ENCODE data around the gene A2ML1.
"Not testable (repeated sequence)": the region's sequence is repeated elsewhere in the genome, so short reads cannot be mapped to it uniquely, and the experiment has no call there.

Gene A2ML1

DNA sequence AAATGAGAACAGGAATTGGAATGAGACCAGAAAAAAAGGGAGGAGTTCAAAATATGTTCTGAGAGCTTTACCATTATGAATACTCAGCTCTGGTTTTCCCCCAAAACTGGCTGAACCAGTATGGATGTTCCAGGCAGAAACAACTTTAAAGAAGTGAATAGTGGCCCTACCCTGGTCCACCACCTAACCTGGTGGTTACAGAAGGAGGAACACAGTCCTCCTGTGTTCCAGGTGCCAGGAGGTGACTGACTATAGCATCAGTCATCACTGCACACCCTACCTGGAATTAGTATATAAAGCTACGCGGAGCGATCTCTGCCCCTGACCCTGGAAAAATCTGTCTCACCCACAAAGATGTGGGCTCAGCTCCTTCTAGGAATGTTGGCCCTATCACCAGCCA, at the start of gene A2ML1:
Gene A2ML1, plus strand, starts transcription at position 324 of the 400 bp plus-strand sequence. Its CDS starts 31 bp downstream, at position 355.
- Histone ChIP-seq H3K27me3 (ENCODE audit: low read depth, low read length) (no peaks in the 10 kb centered on the region), H3K9me3 (ENCODE audit: control insufficient read depth in 1 of 2, low read length in 2 of 2) (no peaks in the 10 kb centered on the region), H3K4me1 (ENCODE audit: control insufficient read depth in 1 of 2, insufficient read depth in 2 of 2, low read length in 2 of 2) (no peaks in the 10 kb centered on the region), H3K36me3 (ENCODE audit: control insufficient read depth in 1 of 2, insufficient read depth in 2 of 2, low read length in 2 of 2) (no peaks in the 10 kb centered on the region), H3K4me3 (ENCODE audit: low read depth in 1 of 2, low read length in 2 of 2) (no peak within 1 kb of the TSS), H3K27ac (ENCODE audit: low read length) (no peak within 1 kb of the TSS)

DNA sequence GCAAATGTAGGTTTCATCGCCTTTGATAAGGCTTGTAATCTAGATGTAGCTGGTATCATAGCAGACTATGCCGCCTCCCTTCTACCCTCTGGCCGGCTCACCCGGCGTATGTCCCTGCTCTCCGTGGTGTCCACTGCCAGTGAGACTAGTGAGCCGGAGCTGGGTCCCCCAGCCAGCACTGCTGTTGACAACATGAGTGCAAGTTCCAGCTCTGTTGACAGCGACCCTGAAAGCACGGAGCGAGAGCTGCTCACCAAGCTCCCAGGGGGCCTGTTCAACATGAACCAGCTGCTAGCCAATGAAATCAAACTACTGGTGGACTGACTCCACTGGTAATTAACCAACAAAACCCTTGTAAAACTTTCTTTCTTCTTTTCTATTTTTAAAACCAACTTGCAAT, 49.0 kb upstream of the A2ML1 start:
- Histone ChIP-seq H3K27me3 (ENCODE audit: low read depth, low read length) (no peaks in the 10 kb centered on the region), H3K36me3 (ENCODE audit: control insufficient read depth in 1 of 2, insufficient read depth in 2 of 2, low read length in 2 of 2) (peaks cover 0 to 8% of the 10 kb centered on the region in 2 donors), H3K27ac (ENCODE audit: low read length) (no peak overlapping the region), H3K9me3 (ENCODE audit: control insufficient read depth in 1 of 2, low read length in 2 of 2) (no peaks in the 10 kb centered on the region), H3K4me1 (ENCODE audit: control insufficient read depth in 1 of 2, insufficient read depth in 2 of 2, low read length in 2 of 2) (no peaks in the 10 kb centered on the region), H3K4me3 (ENCODE audit: low read depth in 1 of 2, low read length in 2 of 2) (no peak overlapping the region)

DNA sequence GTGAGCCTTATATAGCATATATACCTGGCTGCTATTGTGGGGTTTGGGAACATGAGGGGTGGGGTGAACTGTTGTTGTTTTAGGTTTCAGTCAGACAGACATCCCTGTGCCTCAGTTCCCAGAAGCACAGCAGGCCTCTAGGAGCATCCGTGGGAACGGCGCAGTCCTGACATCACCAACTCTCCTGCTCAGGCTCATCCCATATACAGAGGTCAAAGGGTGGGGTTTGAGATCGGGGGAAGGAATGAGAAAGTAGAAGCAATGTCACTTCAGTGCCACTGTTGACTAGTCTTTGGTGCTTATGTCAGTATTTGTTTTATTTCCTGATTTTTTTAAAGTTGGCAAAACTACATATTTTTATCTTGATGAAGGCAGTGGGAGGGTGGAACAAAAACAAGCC, 43.1 kb upstream of the A2ML1 start:
- Histone ChIP-seq H3K27ac (ENCODE audit: low read length) (no peak overlapping the region), H3K36me3 (ENCODE audit: control insufficient read depth in 1 of 2, insufficient read depth in 2 of 2, low read length in 2 of 2) (peaks cover 0 to 5% of the 10 kb centered on the region in 2 donors), H3K4me1 (ENCODE audit: control insufficient read depth in 1 of 2, insufficient read depth in 2 of 2, low read length in 2 of 2) (peaks cover 0 to 6% of the 10 kb centered on the region in 2 donors), H3K27me3 (ENCODE audit: low read depth, low read length) (no peaks in the 10 kb centered on the region), H3K4me3 (ENCODE audit: low read depth in 1 of 2, low read length in 2 of 2) (no peak overlapping the region), H3K9me3 (ENCODE audit: control insufficient read depth in 1 of 2, low read length in 2 of 2) (no peaks in the 10 kb centered on the region)

DNA sequence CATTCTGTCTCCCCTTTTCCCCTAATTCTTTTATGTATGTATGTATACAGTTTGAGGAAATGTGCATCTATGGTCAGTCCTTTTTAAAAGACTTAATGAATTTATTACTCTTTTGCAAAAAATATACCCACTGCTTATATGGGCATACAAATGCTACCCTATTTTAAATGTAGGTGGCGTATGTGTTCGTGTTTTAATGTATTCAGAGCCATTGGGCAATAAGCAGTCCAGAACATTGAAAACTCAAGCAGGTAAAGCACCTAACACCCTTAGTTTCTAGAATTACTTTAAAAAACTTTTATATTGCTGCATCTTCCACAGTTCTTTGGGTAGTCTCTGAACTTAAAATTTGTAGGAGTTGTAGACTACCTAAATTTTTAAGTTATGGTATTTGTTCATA, 42.6 kb upstream of the A2ML1 start:
- H3K36me3 ChIP-seq (ENCODE audit: control insufficient read depth in 1 of 2, insufficient read depth in 2 of 2, low read length in 2 of 2), result peaks cover 0 to 5% of the 10 kb centered on the region in 2 donors
- H3K27ac ChIP-seq (ENCODE audit: low read length), result no peak overlapping the region
- peaks cover 0 to 6% of the 10 kb centered on the region in 2 donors for H3K4me1 ChIP-seq (ENCODE audit: control insufficient read depth in 1 of 2, insufficient read depth in 2 of 2, low read length in 2 of 2)
- no peaks in the 10 kb centered on the region for H3K9me3 ChIP-seq (ENCODE audit: control insufficient read depth in 1 of 2, low read length in 2 of 2)
- no peak overlapping the region for H3K4me3 ChIP-seq (ENCODE audit: low read depth in 1 of 2, low read length in 2 of 2)
- no peaks in the 10 kb centered on the region for H3K27me3 ChIP-seq (ENCODE audit: low read depth, low read length)

DNA sequence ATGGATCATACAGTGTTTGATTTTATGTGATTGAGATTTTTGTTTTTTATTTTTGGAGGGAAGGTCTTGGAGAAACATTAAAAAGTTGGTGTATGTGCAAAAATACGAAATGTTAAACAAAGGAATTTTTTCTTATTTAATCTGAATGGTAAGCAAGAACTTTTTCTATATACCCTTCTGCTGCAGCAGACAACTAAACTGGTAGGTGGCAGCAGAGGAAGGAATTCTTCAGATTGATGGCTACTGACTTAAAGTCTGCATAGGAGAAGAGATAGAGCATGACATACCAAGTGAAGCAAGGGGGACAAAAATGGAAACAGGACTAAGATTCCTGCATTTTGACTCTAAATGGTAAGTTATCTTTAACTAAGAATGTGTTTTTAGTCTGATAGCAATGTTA, 42.0 kb upstream of the A2ML1 start:
- no peaks in the 10 kb centered on the region for H3K27me3 ChIP-seq (ENCODE audit: low read depth, low read length)
- peaks cover 0 to 5% of the 10 kb centered on the region in 2 donors for H3K36me3 ChIP-seq (ENCODE audit: control insufficient read depth in 1 of 2, insufficient read depth in 2 of 2, low read length in 2 of 2)
- H3K4me1 ChIP-seq (ENCODE audit: control insufficient read depth in 1 of 2, insufficient read depth in 2 of 2, low read length in 2 of 2), result peaks cover 0 to 6% of the 10 kb centered on the region in 2 donors
- H3K4me3 ChIP-seq (ENCODE audit: low read depth in 1 of 2, low read length in 2 of 2), result no peak overlapping the region
- no peak overlapping the region for H3K27ac ChIP-seq (ENCODE audit: low read length)
- no peaks in the 10 kb centered on the region for H3K9me3 ChIP-seq (ENCODE audit: control insufficient read depth in 1 of 2, low read length in 2 of 2)

DNA sequence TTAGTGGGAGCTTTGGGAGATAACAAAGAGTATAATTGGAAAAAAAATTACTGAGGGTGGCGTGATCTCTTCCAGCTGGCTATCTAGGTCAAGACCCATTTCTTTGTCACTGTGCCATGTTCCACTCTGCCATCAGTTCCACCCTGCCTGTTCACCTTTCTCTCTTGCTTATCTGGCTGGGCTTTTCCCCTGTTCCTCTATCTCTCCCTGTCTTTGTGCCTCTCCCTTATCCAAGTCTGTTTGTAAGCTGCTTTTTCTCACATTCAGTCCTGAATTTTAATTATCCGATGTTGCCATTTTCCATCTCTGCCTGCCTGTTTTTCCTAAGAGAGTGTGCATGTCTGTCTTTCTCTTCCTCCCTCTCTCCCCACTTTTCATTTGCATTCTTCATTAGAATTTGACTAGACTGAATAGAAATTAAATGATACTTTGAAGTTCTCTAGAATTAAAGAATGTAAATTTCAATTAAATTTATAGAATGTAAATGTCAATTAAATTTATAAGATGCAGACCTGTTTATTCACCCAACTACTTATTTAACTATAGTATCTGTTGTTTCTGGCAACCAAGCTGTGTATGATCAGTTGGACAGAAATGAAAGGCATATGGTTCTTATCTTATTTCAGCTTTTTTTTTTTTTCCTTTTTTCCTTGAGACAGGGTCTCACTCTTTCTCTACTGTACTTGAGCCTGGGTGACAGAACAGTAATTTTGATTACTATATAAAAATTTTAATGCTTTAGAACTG, 40.9 kb upstream of the A2ML1 start:
- H3K27me3 ChIP-seq (ENCODE audit: low read depth, low read length), result no peaks in the 10 kb centered on the region
- H3K4me1 ChIP-seq (ENCODE audit: control insufficient read depth in 1 of 2, insufficient read depth in 2 of 2, low read length in 2 of 2), result peaks cover 0 to 6% of the 10 kb centered on the region in 2 donors
- H3K36me3 ChIP-seq (ENCODE audit: control insufficient read depth in 1 of 2, insufficient read depth in 2 of 2, low read length in 2 of 2), result peaks cover 0 to 5% of the 10 kb centered on the region in 2 donors
- no peak overlapping the region for H3K27ac ChIP-seq (ENCODE audit: low read length)
- H3K4me3 ChIP-seq (ENCODE audit: low read depth in 1 of 2, low read length in 2 of 2), result no peak overlapping the region
- H3K9me3 ChIP-seq (ENCODE audit: control insufficient read depth in 1 of 2, low read length in 2 of 2), result no peaks in the 10 kb centered on the region

DNA sequence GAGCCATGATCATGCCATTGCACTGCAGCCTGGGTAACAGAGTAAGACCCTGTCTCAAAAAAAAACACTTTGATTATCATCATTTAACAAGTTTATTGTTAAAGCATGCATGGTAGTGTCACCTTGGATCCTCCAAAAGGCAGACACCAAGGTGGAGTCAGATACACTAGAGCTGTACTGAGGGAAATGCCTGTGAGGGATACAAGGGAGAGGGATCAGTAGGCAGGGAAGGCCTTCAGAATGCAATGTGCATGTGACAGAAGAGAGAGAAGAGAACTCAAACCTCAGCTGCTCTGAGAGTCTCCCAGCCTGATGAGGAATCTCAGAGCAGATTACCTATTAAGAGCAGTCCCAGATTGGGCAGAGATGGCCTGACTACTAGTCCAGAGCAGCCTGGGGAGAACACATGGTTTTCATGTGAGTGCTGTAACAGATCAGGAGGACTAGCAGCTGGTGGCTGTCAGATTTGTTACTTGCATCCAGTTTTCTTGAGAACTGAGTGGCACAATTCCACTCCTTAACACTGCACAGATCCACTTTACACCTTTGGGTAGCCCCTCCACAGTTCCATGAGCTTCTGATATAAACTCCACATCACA, 38.0 kb upstream of the A2ML1 start:
- Histone ChIP-seq H3K4me1 (ENCODE audit: control insufficient read depth in 1 of 2, insufficient read depth in 2 of 2, low read length in 2 of 2) (peaks cover 0 to 6% of the 10 kb centered on the region in 2 donors), H3K36me3 (ENCODE audit: control insufficient read depth in 1 of 2, insufficient read depth in 2 of 2, low read length in 2 of 2) (peaks cover 0 to 5% of the 10 kb centered on the region in 2 donors), H3K27me3 (ENCODE audit: low read depth, low read length) (no peaks in the 10 kb centered on the region), H3K9me3 (ENCODE audit: control insufficient read depth in 1 of 2, low read length in 2 of 2) (no peaks in the 10 kb centered on the region), H3K4me3 (ENCODE audit: low read depth in 1 of 2, low read length in 2 of 2) (no peak overlapping the region), H3K27ac (ENCODE audit: low read length) (no peak overlapping the region)

DNA sequence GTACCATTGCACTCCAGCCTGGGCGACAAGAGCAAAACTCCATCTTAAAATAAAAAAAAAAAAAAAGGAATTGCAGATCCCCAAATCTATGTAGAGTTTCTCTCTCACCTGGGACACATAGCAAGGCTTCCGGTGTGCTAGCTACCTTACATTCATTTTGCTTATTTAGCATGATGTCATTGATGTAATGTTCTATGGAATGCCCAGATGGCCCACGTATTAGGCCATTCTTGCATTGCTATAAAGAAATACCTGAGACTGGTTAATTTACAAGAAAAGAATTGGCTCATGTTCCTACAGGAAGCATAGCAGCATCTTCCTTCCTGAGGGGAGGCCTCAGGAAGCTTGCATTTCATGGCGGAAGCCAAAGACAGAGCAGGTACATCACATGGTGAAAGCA, 36.9 kb upstream of the A2ML1 start:
- Histone ChIP-seq H3K27me3 (ENCODE audit: low read depth, low read length) (no peaks in the 10 kb centered on the region), H3K4me1 (ENCODE audit: control insufficient read depth in 1 of 2, insufficient read depth in 2 of 2, low read length in 2 of 2) (peaks cover 0 to 6% of the 10 kb centered on the region in 2 donors), H3K36me3 (ENCODE audit: control insufficient read depth in 1 of 2, insufficient read depth in 2 of 2, low read length in 2 of 2) (peaks cover 0 to 5% of the 10 kb centered on the region in 2 donors), H3K27ac (ENCODE audit: low read length) (no peak overlapping the region), H3K4me3 (ENCODE audit: low read depth in 1 of 2, low read length in 2 of 2) (no peak overlapping the region), H3K9me3 (ENCODE audit: control insufficient read depth in 1 of 2, low read length in 2 of 2) (no peaks in the 10 kb centered on the region)

DNA sequence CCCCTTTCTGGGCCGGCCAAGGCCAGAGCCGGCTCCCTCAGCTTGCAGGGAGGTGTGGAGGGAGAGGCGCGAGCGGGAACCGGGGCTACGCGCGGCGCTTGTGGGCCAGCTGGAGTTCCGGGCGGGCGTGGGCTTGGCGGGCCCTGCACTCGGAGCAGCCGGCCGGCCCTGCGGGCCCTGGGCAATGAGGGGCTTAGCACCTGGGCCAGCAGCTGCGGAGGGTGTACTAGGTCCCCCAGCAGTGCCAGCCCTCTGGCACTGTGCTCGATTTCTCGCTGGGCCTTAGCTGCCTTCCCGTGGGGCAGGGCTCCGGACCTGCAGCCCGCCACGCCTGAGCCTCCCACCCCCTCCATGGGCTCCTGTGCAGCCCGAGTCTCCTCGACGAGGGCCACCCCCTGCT, 35.2 kb upstream of the A2ML1 start:
- H3K27me3 ChIP-seq (ENCODE audit: low read depth, low read length); H3K9me3 ChIP-seq (ENCODE audit: control insufficient read depth in 1 of 2, low read length in 2 of 2); H3K27ac ChIP-seq (ENCODE audit: low read length); H3K36me3 ChIP-seq (ENCODE audit: control insufficient read depth in 1 of 2, insufficient read depth in 2 of 2, low read length in 2 of 2); H3K4me3 ChIP-seq (ENCODE audit: low read depth in 1 of 2, low read length in 2 of 2); H3K4me1 ChIP-seq (ENCODE audit: control insufficient read depth in 1 of 2, insufficient read depth in 2 of 2, low read length in 2 of 2): not testable (repeated sequence)

DNA sequence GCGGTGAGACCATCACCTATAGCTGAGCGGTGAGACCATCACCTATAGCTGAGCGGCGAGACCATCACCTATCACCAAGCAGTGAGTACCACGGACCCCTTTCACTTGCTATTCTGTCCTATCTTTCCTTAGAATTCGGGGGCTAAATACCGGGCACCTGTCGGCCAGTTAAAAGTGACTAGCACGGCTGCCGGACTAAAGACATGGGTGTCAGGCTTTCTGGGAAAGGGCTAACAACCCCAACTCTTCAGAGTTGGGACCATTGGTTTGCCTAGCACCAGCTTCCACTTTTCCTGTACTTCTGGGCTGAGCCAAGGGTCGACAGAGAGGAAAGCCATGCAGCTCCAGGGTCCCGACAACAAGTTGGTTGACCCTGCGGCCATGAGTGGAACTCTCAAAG, 33.7 kb upstream of the A2ML1 start:
- not testable (repeated sequence) for H3K27me3 ChIP-seq (ENCODE audit: low read depth, low read length); H3K9me3 ChIP-seq (ENCODE audit: control insufficient read depth in 1 of 2, low read length in 2 of 2); H3K27ac ChIP-seq (ENCODE audit: low read length); H3K36me3 ChIP-seq (ENCODE audit: control insufficient read depth in 1 of 2, insufficient read depth in 2 of 2, low read length in 2 of 2); H3K4me1 ChIP-seq (ENCODE audit: control insufficient read depth in 1 of 2, insufficient read depth in 2 of 2, low read length in 2 of 2); H3K4me3 ChIP-seq (ENCODE audit: low read depth in 1 of 2, low read length in 2 of 2)

DNA sequence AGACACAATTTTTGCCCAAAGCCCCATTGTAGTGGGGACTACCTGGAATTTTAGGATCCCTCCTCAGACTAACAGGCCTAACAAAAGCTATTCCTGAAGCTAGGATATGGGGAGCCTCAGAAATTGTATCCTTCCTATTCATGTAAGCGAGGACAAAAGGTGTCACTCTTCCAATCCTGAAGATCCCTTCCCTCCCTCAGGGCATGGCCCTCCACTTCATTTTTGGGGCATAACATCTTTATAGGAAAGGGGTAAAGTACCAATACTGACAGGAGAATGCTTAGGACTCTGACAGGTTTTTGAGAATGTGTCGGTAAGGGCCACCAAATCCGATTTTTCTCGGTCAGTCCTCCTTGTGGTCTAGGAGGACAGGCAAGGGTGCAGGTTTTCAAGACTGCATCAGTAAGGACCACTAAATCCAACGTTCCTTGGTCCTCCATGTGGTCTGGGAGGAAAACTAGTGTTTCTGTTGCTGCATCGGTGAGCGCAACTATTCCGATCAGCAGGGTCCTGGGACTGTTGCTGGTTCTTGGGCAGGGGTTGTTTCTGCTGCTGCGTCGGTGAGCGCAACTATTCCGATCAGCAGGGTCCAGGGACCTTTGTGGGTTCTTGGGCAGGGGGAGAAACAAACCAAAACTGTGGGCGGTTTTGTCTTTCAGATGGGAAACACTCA, 32.9 kb upstream of the A2ML1 start:
- not testable (repeated sequence) for H3K4me3 ChIP-seq (ENCODE audit: low read depth in 1 of 2, low read length in 2 of 2); H3K9me3 ChIP-seq (ENCODE audit: control insufficient read depth in 1 of 2, low read length in 2 of 2); H3K4me1 ChIP-seq (ENCODE audit: control insufficient read depth in 1 of 2, insufficient read depth in 2 of 2, low read length in 2 of 2); H3K27me3 ChIP-seq (ENCODE audit: low read depth, low read length); H3K27ac ChIP-seq (ENCODE audit: low read length); H3K36me3 ChIP-seq (ENCODE audit: control insufficient read depth in 1 of 2, insufficient read depth in 2 of 2, low read length in 2 of 2)

Data from muscle layer of duodenum (tissue), 2 donors.